HFF-Myc (cell line): Measurements from ENCODE around the gene SETD2.
"Not testable (repeated sequence)": the region's sequence is repeated elsewhere in the genome, so short reads cannot be mapped to it uniquely, and the experiment has no call there.

ENCODE experiments used
- DNase-seq: peaks from one replicate; pipeline ENCODE4 v3.0.0-alpha.2; 2011; ENCODE audit warnings: low read depth; ENCODE audit errors: extremely low read depth
- H3K4me3 ChIP-seq: replicated peaks from 2 replicates; pipeline ENCODE4 v1.5.1; 2011; ENCODE audit warnings: low read depth, mild to moderate bottlenecking, control low read depth, low read length
- TF ChIP-seq, protein P1 (sequence below): IDR thresholded peaks from 2 replicates; pipeline ENCODE4 v1.5.1; 2012; ENCODE audit warnings: mild to moderate bottlenecking, low read depth, low read length, control low read depth; ENCODE audit errors: missing control alignments

Gene SETD2

DNA sequence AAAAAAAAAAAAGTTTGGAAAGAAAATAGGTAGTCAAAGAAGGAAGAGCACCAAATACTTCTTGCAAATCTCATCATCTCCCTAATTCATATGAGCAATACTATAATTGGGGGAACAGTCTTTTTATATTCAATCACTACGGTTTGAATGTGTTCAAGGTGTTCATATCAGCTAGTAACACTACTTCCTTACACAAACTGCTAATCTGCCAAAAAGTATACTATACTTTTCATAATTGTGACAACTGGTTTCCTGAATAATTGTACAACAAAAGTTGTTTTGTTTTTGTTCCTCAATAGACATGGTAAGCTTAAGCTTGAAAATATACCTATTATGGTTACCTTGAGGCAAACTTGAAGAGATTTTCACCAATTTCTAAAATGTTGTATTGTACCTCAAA is 12.1 kb downstream of the SETD2 start:
- no peak overlapping the region for H3K4me3 ChIP-seq
- no peak for DNase-seq
- TF ChIP-seq, protein P1, sequence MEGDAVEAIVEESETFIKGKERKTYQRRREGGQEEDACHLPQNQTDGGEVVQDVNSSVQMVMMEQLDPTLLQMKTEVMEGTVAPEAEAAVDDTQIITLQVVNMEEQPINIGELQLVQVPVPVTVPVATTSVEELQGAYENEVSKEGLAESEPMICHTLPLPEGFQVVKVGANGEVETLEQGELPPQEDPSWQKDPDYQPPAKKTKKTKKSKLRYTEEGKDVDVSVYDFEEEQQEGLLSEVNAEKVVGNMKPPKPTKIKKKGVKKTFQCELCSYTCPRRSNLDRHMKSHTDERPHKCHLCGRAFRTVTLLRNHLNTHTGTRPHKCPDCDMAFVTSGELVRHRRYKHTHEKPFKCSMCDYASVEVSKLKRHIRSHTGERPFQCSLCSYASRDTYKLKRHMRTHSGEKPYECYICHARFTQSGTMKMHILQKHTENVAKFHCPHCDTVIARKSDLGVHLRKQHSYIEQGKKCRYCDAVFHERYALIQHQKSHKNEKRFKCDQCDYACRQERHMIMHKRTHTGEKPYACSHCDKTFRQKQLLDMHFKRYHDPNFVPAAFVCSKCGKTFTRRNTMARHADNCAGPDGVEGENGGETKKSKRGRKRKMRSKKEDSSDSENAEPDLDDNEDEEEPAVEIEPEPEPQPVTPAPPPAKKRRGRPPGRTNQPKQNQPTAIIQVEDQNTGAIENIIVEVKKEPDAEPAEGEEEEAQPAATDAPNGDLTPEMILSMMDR: no peak

DNA sequence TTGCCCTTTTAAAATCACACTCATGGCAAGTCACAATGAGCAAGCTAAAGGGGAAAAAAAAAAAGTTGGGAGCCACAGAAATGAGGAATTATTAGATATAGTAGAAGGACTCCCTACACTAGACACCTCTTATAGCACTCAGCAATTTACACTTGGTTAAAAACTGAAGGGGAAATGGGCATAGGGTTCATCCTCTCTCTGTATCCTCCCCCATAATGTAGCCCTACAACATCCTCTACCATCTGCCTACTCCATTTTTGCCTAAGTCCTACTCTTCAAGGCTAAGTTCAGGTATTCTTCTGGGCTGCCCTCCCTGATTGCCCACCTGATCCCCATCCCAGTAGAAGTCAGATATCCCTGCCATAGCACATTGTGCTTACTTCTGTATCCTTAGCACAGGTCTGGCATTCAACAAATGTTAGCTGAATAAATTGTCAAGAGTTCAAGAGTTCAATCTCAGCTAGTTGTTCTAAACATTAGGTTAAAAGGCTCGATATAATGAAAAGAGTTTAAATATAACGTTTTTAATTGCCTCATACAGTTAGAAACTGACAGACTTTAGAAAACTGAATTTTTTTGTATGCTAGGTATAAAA is 14.5 kb downstream of the SETD2 start:
- no peak overlapping the region for H3K4me3 ChIP-seq
- DNase-seq: no peak
- TF ChIP-seq, protein P1: no peak

DNA sequence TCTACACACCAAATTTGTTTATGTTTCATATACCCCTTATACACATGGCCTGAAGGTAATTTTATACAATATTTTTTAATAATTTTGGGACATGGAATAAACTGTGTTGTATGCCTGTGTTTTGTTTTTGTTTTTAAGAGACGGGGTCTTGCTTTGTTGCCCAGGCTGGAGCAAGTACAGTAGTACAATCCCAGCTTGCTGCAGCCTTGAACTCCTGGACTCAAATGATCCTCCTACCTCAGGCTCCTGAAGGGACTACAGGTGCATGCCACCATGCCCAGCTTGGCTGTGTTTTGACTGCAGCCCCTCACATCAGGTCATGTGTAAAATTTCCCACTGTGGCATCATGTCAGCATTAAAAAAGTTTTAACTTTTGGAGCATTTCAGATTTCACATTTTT is 18.6 kb downstream of the SETD2 start:
- DNase-seq: no peak
- H3K4me3 ChIP-seq: no peak overlapping the region
- TF ChIP-seq, protein P1: no peak

DNA sequence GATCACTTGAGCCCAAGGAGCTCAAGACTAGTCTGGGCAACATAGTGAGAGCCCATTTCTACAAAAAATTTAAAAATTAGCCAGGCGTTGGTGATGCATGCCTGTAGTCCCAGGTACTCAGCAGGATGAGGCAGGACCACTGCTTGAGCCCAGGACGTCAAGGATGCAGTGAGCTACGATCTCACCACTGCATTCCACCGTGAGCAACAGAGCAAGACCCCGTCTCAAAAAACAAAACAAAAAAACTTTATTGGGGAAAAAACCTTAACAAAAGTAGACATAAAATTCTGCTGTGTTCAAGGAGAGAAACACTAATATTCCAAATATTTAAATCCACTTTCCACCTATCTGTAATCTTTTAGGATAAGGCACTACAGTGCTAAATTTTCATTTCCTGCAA is 20.8 kb downstream of the SETD2 start:
- no peak overlapping the region for H3K4me3 ChIP-seq
- DNase-seq: no peak
- TF ChIP-seq, protein P1: no peak

DNA sequence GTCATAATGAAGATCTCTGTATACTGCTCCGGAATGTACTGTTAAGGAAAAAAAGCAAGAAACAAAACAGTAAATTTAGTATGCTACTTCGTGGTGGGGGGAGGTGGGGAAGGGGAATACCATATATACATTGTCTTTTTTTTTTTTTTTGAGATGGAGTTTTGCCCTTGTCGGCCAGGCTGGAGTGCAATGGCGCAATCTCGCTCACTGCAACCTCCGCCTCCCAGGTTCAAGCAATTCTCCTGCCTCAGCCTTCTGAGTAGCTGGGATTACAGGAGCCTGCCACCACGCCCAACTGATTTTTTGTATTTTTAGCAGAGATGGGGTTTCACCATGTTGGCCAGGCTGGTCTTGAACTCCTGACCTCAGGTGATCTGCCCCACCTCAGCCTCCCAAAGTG is 21.4 kb downstream of the SETD2 start:
- DNase-seq, H3K4me3 ChIP-seq: not testable (repeated sequence)

DNA sequence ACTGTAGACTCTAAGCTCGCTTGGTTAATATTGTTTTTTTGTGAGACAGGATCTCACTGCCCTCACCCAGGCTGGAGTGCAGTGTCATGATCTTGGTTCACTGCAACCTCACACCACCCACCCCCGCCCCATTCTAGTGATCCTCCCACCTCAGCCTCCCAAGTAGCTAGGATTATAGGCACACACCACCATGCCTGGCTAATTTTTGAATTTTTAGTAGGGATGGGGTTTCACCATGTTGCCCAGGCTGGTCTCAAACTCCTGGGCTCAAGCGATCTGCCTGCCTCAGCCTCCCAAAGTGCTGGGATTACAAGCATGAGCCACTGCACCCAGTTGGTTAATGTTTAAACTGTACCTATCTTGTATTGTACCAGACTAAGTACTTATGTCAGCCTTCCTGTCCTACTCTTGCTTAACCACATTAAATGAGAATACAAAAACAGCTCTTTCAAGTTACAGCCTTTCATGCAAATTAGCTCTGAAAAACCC is 22.9 kb downstream of the SETD2 start:
- H3K4me3 ChIP-seq, DNase-seq: not testable (repeated sequence)

DNA sequence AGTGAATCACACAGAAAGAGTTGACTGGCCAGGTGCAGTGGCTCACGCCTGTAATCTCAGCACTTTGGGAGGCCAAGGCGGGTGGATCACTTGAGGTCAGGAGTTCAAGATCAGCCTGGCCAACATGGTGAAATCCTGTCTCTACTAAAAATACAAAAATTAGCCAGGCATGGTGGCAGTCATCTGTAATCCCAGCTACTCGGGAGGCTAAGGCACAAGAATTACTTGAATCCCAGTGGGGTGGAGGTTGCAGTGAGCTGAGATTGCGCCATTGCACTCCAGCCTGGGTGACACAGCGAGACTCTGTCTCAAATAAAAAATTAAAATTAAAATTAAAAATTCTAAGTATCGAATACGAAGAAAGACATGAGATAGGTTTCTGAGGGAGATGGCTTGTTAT is 23.4 kb downstream of the SETD2 start:
- not testable (repeated sequence) for H3K4me3 ChIP-seq, DNase-seq

DNA sequence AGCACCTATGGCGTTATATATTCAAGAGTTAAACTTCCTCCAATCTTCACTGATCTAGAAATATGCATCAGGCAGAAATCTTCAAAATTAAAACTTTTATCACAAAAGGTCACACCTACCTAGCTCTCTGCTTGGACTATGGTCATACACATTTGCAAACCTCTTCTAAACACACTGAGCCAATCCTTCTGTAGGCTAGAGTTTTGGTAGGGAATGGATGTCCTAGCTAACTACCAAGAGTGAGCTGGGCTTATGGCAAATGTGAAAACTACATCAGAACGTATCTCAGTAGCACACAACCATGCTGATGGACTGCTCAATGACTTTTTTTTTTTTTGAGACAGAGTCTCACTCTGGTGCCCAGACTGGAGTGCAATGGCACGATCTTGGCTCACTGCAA is 29.6 kb downstream of the SETD2 start:
- DNase-seq: no peak
- H3K4me3 ChIP-seq: no peak overlapping the region
- TF ChIP-seq, protein P1: no peak

DNA sequence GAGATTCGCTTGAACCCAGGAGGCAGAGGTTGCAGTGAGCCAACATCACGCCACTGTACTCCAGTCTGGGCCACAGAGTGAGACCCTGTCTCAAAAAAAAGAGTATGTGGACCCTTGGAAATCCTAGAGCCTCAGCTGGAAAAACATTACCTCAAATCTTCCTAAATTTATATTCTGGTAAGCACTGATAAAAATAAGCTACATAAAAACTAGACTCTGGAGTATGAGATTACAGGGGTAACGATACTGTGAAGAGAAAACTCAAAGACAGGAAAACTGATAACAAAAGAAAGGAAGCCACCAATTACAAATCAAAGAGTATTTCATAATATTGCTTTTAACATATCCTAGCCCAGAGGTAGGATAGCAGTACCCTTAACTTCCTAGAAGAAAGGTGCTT is 30.3 kb downstream of the SETD2 start:
- TF ChIP-seq, protein P1: no peak
- no peak for DNase-seq
- H3K4me3 ChIP-seq: no peak overlapping the region
